Measurements from ENCODE around the gene PPP1R16B. TPM values are rescaled to one million over a fixed set of nuclear protein-coding genes. Genes with fewer than 3 reads are reported as not detected.

PPP1R16B gene
- total and polyA plus RNA-seq, 5 donors from 2014 or later, result 16.5 to 84.1 (median 25.1) TPM

DNA sequence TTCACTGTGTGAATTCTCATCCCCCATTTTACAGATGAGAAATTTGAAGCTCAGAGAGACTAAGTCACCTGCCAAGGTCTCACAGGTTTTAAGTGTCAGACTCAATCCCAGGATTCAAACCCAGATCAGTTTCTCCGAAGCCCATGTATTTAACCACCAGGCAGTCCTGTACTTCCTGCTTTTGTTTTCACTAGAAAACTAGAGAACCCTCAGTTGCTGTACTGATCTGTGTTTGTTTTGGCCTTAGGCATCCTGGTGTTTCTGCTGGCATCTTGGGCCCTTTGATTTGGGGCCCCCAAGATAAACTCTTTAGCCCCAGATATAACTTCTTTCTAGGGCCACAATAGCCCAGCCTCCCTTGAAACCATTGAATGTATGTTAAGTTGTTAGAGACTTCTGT lies 36.5 kb downstream of the PPP1R16B start:
- no peaks in the 10 kb centered on the region for H3K27me3 Mint-ChIP-seq
- H3K9me3 Mint-ChIP-seq, result no peaks in the 10 kb centered on the region
- H3K4me3 Mint-ChIP-seq, result peak overlapping the region; percentile 81 to 88 (median 84)
- Histone ChIP-seq H3K4me3 (ENCODE audit: low read depth, low read length) (peak overlapping the region; percentile 72), H3K36me3 (ENCODE audit: control insufficient read depth, insufficient read depth, low read length) (peaks cover 9% of the 10 kb centered on the region), H3K4me1 (ENCODE audit: control insufficient read depth, insufficient read depth, low read length, poor library complexity, severe bottlenecking) (peaks cover 82% of the 10 kb centered on the region), H3K9me3 (ENCODE audit: control insufficient read depth in 2 of 2, low read length in 2 of 2) (no peaks in the 10 kb centered on the region), H3K27ac (ENCODE audit: insufficient read depth, low read length, poor library complexity, severe bottlenecking) (peak overlapping the region; percentile 95), H3K27me3 (ENCODE audit: control insufficient read depth, insufficient read depth, low read length) (no peaks in the 10 kb centered on the region)
- H3K36me3 Mint-ChIP-seq, result peaks cover 15% of the 10 kb centered on the region
- peak in 1 of 3 donors; percentile 69 for DNase-seq
- H3K27ac Mint-ChIP-seq, result peak overlapping the region; percentile 98 to 99 (median 98)
- H3K4me1 Mint-ChIP-seq, result peaks cover 43 to 88% (median 63%) of the 10 kb centered on the region in 4 donors
- ATAC-seq (ENCODE audit: low read depth in 2 of 2), result no peak

DNA sequence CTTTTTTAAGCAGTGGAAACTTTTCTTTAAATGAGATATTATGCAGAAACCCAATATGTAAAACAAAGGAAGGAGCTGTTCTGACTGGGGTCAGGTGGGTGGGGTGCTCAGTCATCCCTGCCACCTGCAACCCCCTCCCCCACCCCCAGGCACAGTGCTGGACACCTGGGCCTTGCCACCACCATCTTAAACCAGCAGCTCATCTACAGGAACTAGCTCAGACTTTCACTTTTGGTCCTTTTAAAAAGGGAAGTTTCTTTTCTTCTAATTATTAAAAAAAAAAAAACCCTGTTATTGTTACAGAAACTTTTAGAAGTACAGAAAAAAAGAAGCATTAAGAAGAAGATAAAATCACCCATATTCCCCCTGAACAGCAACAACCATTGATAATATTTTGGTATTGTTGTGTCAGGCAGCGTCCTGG lies 37.1 kb downstream of the PPP1R16B start:
- H3K27ac ChIP-seq (ENCODE audit: insufficient read depth, low read length, poor library complexity, severe bottlenecking), result peak overlapping the region; percentile 95
- no peaks in the 10 kb centered on the region for H3K27me3 ChIP-seq (ENCODE audit: control insufficient read depth, insufficient read depth, low read length)
- H3K4me1 ChIP-seq (ENCODE audit: control insufficient read depth, insufficient read depth, low read length, poor library complexity, severe bottlenecking), result peaks cover 82% of the 10 kb centered on the region
- no peaks in the 10 kb centered on the region for H3K27me3 Mint-ChIP-seq
- H3K9me3 ChIP-seq (ENCODE audit: control insufficient read depth in 2 of 2, low read length in 2 of 2), result no peaks in the 10 kb centered on the region
- H3K36me3 ChIP-seq (ENCODE audit: control insufficient read depth, insufficient read depth, low read length), result peaks cover 8% of the 10 kb centered on the region
- peak overlapping the region; percentile 98 to 99 (median 98) for H3K27ac Mint-ChIP-seq
- DNase-seq (peak; percentile 54 to 88 (median 66)), ATAC-seq (ENCODE audit: low read depth in 2 of 2) (peak; percentile 71 to 75)
- peak overlapping the region; percentile 78 for H3K4me3 ChIP-seq (ENCODE audit: low read depth, low read length)
- H3K4me3 Mint-ChIP-seq, result peak overlapping the region; percentile 81 to 86 (median 82)
- H3K4me1 Mint-ChIP-seq, result peaks cover 48 to 93% (median 67%) of the 10 kb centered on the region in 4 donors
- H3K9me3 Mint-ChIP-seq, result peaks cover 0 to 2% (median 0%) of the 10 kb centered on the region in 7 donors
- H3K36me3 Mint-ChIP-seq, result peaks cover 18% of the 10 kb centered on the region

DNA sequence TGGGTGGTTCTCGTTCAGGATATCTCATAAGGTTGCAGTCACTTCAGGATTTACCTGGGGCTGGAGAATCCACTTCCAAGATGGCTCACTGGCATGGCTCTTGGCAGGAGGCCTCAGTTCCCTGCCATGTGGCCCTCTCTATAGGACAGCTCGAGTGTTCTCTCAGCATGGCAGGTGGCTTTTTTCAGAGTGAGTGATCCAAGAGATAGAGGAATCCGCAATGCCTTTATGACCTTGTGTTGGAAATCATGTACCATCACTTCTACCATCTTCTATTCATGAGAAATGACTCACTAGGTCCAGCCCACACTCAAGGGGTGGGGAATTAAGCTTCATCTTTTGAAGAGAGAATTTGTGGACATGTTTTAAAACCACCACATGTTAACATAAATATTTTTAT lies 37.8 kb downstream of the PPP1R16B start:
- DNase-seq (peak in 1 of 3 donors; percentile 42), ATAC-seq (ENCODE audit: low read depth in 2 of 2) (peak in 1 of 2 donors; percentile 28)
- H3K36me3 Mint-ChIP-seq, result peaks cover 19% of the 10 kb centered on the region
- peaks cover 0 to 2% (median 0%) of the 10 kb centered on the region in 7 donors for H3K9me3 Mint-ChIP-seq
- Histone ChIP-seq H3K27ac (ENCODE audit: insufficient read depth, low read length, poor library complexity, severe bottlenecking) (peak overlapping the region; percentile 95), H3K4me1 (ENCODE audit: control insufficient read depth, insufficient read depth, low read length, poor library complexity, severe bottlenecking) (peaks cover 78% of the 10 kb centered on the region), H3K4me3 (ENCODE audit: low read depth, low read length) (peak overlapping the region; percentile 78), H3K36me3 (ENCODE audit: control insufficient read depth, insufficient read depth, low read length) (peaks cover under 1% of the 10 kb centered on the region), H3K27me3 (ENCODE audit: control insufficient read depth, insufficient read depth, low read length) (no peaks in the 10 kb centered on the region), H3K9me3 (ENCODE audit: control insufficient read depth in 2 of 2, low read length in 2 of 2) (no peaks in the 10 kb centered on the region)
- peak overlapping the region; percentile 98 to 99 (median 98) for H3K27ac Mint-ChIP-seq
- H3K27me3 Mint-ChIP-seq, result no peaks in the 10 kb centered on the region
- H3K4me1 Mint-ChIP-seq, result peaks cover 56 to 99% (median 70%) of the 10 kb centered on the region in 4 donors
- peak overlapping the region; percentile 81 to 86 (median 82) for H3K4me3 Mint-ChIP-seq

DNA sequence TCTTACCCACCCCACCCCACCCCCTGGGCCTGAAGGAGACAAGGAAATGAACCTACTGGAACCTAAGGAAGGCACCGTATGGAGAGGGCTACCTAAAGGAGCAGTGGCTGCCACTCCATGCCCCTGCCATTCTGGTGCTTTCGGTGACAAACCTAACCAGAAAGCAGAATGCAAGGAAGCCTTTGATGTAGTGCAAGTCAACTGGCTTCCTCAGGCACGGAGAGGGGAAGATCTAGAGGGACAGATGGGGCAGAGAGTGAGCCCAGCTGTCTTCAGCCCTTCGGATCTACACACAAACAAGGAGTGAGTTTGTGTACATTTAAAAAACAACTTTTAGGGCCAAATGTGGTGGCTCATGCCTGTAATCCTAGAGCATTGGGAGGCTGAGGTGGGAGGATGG lies 39.5 kb downstream of the PPP1R16B start:
- H3K27me3 ChIP-seq (ENCODE audit: control insufficient read depth, insufficient read depth, low read length), result no peaks in the 10 kb centered on the region
- H3K4me3 ChIP-seq (ENCODE audit: low read depth, low read length), result peak overlapping the region; percentile 78
- H3K36me3 ChIP-seq (ENCODE audit: control insufficient read depth, insufficient read depth, low read length), result no peaks in the 10 kb centered on the region
- peak overlapping the region; percentile 54 to 99 (median 95) for H3K27ac Mint-ChIP-seq
- no peaks in the 10 kb centered on the region for H3K9me3 ChIP-seq (ENCODE audit: control insufficient read depth in 2 of 2, low read length in 2 of 2)
- no peak for ATAC-seq (ENCODE audit: low read depth in 2 of 2)
- peak overlapping the region; percentile 49 to 87 (median 78) for H3K4me3 Mint-ChIP-seq
- peaks cover 63% of the 10 kb centered on the region for H3K4me1 ChIP-seq (ENCODE audit: control insufficient read depth, insufficient read depth, low read length, poor library complexity, severe bottlenecking)
- H3K36me3 Mint-ChIP-seq, result peaks cover 21% of the 10 kb centered on the region
- peak overlapping the region; percentile 95 for H3K27ac ChIP-seq (ENCODE audit: insufficient read depth, low read length, poor library complexity, severe bottlenecking)
- DNase-seq, result peak in 1 of 3 donors; percentile 58
- H3K27me3 Mint-ChIP-seq, result no peaks in the 10 kb centered on the region
- peaks cover 0 to 2% (median 0%) of the 10 kb centered on the region in 7 donors for H3K9me3 Mint-ChIP-seq
- peaks cover 58 to 98% (median 75%) of the 10 kb centered on the region in 4 donors for H3K4me1 Mint-ChIP-seq

DNA sequence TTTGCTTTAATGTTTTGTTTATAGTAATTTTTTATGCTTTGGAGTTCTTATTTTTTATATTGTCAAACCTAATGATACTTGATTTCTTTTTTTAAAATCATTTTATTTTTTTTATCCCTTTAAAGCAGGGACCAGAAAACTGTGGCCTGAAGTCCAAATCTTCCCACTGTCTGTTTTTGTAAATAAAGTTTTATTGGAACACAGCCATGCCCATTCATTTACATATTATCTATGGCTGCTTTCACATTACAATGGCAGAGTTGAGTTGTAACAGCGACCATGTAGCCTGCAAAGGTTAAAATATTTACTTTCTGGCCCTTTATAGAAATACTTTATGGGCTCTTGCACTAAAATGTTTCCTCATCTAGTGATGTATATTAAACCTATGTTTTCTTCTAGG lies 42.3 kb downstream of the PPP1R16B start:
- Mint-ChIP-seq H3K27me3 (no peaks in the 10 kb centered on the region), H3K4me3 (peak overlapping the region in 1 of 4 donors; percentile 79), H3K9me3 (peaks cover 0 to 2% (median 0%) of the 10 kb centered on the region in 7 donors), H3K4me1 (peaks cover 44 to 85% (median 55%) of the 10 kb centered on the region in 4 donors), H3K36me3 (peaks cover 27% of the 10 kb centered on the region), H3K27ac (peak overlapping the region; percentile 17 to 85 (median 40))
- H3K4me3 ChIP-seq (ENCODE audit: low read depth, low read length), result no peak overlapping the region
- no peak for DNase-seq
- peaks cover 34% of the 10 kb centered on the region for H3K4me1 ChIP-seq (ENCODE audit: control insufficient read depth, insufficient read depth, low read length, poor library complexity, severe bottlenecking)
- no peak for ATAC-seq (ENCODE audit: low read depth in 2 of 2)
- no peaks in the 10 kb centered on the region for H3K27me3 ChIP-seq (ENCODE audit: control insufficient read depth, insufficient read depth, low read length)
- H3K36me3 ChIP-seq (ENCODE audit: control insufficient read depth, insufficient read depth, low read length), result peaks cover 3% of the 10 kb centered on the region
- no peak overlapping the region for H3K27ac ChIP-seq (ENCODE audit: insufficient read depth, low read length, poor library complexity, severe bottlenecking)
- no peaks in the 10 kb centered on the region for H3K9me3 ChIP-seq (ENCODE audit: control insufficient read depth in 2 of 2, low read length in 2 of 2)

DNA sequence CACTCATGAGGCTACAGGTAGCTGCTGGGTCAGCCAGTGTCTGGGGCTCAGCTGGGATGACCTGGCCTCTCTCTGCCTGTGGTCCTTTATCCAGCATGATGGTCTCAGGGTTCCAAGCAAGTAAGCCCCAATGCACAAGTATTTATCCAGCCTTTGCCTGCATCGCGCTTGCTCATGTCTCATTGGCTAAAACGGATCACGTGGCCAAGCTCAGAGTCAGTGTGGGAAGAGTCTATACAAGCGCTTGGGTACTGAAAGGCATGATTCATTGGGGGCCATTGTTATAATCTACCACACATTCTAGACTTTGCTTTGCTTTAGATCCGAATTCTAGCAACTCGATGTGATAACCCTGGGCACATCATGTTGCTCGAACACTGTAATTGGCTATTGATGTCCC lies 48.3 kb downstream of the PPP1R16B start:
- H3K27me3 ChIP-seq (ENCODE audit: control insufficient read depth, insufficient read depth, low read length), result no peaks in the 10 kb centered on the region
- H3K9me3 ChIP-seq (ENCODE audit: control insufficient read depth in 2 of 2, low read length in 2 of 2), result no peaks in the 10 kb centered on the region
- no peak for DNase-seq
- no peak overlapping the region for H3K27ac ChIP-seq (ENCODE audit: insufficient read depth, low read length, poor library complexity, severe bottlenecking)
- Mint-ChIP-seq H3K4me3 (peak overlapping the region in 1 of 4 donors; percentile 1), H3K27me3 (no peaks in the 10 kb centered on the region), H3K9me3 (no peaks in the 10 kb centered on the region), H3K36me3 (peaks cover 40% of the 10 kb centered on the region), H3K27ac (peak overlapping the region in 1 of 3 donors; percentile 36), H3K4me1 (peaks cover 34 to 82% (median 56%) of the 10 kb centered on the region in 4 donors)
- ATAC-seq (ENCODE audit: low read depth in 2 of 2), result no peak
- no peak overlapping the region for H3K4me3 ChIP-seq (ENCODE audit: low read depth, low read length)
- peaks cover 9% of the 10 kb centered on the region for H3K36me3 ChIP-seq (ENCODE audit: control insufficient read depth, insufficient read depth, low read length)
- peaks cover 31% of the 10 kb centered on the region for H3K4me1 ChIP-seq (ENCODE audit: control insufficient read depth, insufficient read depth, low read length, poor library complexity, severe bottlenecking)

DNA sequence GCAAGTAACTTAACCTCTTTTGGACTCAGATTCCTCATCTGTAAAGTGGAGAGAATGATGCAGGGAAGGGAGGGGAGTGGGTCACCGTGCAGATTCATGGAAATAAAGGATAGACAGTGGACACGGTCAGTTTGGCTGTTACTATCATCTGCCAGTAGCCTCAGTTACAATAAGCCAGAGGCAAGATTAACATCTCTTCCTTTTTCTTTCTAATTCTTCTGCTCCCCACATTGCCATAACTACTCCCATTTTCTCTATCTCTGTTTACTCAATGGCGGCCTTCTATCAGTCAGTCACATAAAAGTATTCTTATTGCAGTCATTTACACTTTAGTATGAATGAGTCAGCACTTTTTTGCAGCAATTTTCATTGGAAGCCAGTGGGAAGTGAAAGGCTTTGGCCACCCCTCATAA lies 49.2 kb downstream of the PPP1R16B start:
- ATAC-seq (ENCODE audit: low read depth in 2 of 2), result no peak
- Mint-ChIP-seq H3K4me1 (peaks cover 33 to 83% (median 57%) of the 10 kb centered on the region in 4 donors), H3K36me3 (peaks cover 34% of the 10 kb centered on the region), H3K4me3 (peak overlapping the region in 1 of 4 donors; percentile 1), H3K27ac (peak overlapping the region in 2 of 3 donors; percentile 7), H3K9me3 (no peaks in the 10 kb centered on the region), H3K27me3 (no peaks in the 10 kb centered on the region)
- no peak for DNase-seq
- H3K27me3 ChIP-seq (ENCODE audit: control insufficient read depth, insufficient read depth, low read length), result no peaks in the 10 kb centered on the region
- peaks cover 9% of the 10 kb centered on the region for H3K36me3 ChIP-seq (ENCODE audit: control insufficient read depth, insufficient read depth, low read length)
- no peaks in the 10 kb centered on the region for H3K9me3 ChIP-seq (ENCODE audit: control insufficient read depth in 2 of 2, low read length in 2 of 2)
- H3K4me3 ChIP-seq (ENCODE audit: low read depth, low read length), result no peak overlapping the region
- H3K4me1 ChIP-seq (ENCODE audit: control insufficient read depth, insufficient read depth, low read length, poor library complexity, severe bottlenecking), result peaks cover 40% of the 10 kb centered on the region
- H3K27ac ChIP-seq (ENCODE audit: insufficient read depth, low read length, poor library complexity, severe bottlenecking), result no peak overlapping the region

DNA sequence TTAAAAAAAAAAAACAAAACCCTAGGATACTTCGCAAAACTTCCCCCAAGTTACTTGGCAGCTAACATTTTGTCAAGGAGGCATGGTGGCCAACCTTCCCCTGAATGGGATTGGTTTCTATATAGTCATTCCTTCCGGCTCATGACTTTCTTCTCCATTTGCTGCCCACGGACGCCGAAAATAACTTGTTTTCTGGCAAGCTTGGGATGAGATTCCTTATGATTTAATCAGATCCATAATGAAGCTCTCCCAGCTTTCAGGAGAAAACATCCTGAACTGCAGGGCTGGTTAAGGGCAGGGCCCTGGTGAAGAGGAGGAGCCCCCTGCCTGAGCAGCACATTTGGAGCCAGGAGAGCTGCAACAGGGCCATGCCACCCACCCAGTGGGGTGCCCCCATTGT lies 49.9 kb downstream of the PPP1R16B start:
- no peak overlapping the region for H3K27ac ChIP-seq (ENCODE audit: insufficient read depth, low read length, poor library complexity, severe bottlenecking)
- H3K9me3 ChIP-seq (ENCODE audit: control insufficient read depth in 2 of 2, low read length in 2 of 2), result no peaks in the 10 kb centered on the region
- H3K4me1 ChIP-seq (ENCODE audit: control insufficient read depth, insufficient read depth, low read length, poor library complexity, severe bottlenecking), result peaks cover 40% of the 10 kb centered on the region
- no peaks in the 10 kb centered on the region for H3K27me3 Mint-ChIP-seq
- H3K27ac Mint-ChIP-seq, result peak overlapping the region; percentile 7 to 26 (median 7)
- DNase-seq (no peak), ATAC-seq (ENCODE audit: low read depth in 2 of 2) (no peak)
- H3K27me3 ChIP-seq (ENCODE audit: control insufficient read depth, insufficient read depth, low read length), result no peaks in the 10 kb centered on the region
- H3K4me3 Mint-ChIP-seq, result peak overlapping the region in 2 of 4 donors; percentile 1 to 16
- H3K4me1 Mint-ChIP-seq, result peaks cover 33 to 81% (median 54%) of the 10 kb centered on the region in 4 donors
- peaks cover 32% of the 10 kb centered on the region for H3K36me3 Mint-ChIP-seq
- no peaks in the 10 kb centered on the region for H3K9me3 Mint-ChIP-seq
- H3K36me3 ChIP-seq (ENCODE audit: control insufficient read depth, insufficient read depth, low read length), result peaks cover 9% of the 10 kb centered on the region
- no peak overlapping the region for H3K4me3 ChIP-seq (ENCODE audit: low read depth, low read length)

All from CD4-positive, CD25-positive, alpha-beta regulatory T cell (primary cell).